ENCODE measurements around the gene AP2A2. TPM values are rescaled to one million over a fixed set of nuclear protein-coding genes. Genes with fewer than 3 reads are reported as not detected.

Gene AP2A2
- total and polyA plus RNA-seq, 11 donors: 20.4 to 71.4 (median 36.5) TPM

DNA sequence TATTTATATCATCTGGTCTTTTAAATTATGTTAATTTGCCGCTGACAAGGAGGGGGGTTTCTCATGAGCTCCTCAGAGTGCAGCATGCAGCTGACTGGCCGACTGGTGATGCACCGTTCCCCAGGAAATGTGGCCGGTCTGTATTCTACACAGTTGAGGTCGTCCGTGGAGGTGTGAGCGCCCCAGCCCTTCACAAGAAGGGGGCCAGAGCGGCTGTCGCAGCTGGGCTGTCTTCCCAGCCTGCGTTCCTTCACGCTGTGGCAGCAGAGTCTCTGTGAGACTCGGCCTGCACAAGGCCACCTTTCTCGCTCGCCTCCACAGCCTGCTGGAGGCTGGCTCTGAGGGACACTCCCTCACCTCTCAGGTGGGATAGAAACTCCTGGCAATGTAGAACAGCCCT lies 43.2 kb downstream of the AP2A2 start:
- 88 to 97% (median 90%) methylated on average over 13 to 14 of the region's 14 CpGs for WGBS, 4 donors
- DNase-seq (no peak), ATAC-seq (no peak)
- Histone ChIP-seq H3K27me3 (no peaks in the 10 kb centered on the region), H3K4me3 (no peak overlapping the region), H3K4me1 (peaks cover 0 to 22% (median 6%) of the 10 kb centered on the region in 12 donors), H3K36me3 (peaks cover 0 to 54% (median 36%) of the 10 kb centered on the region in 9 donors), H3K27ac (no peak overlapping the region), H3K9me3 (no peaks in the 10 kb centered on the region)
- intact Hi-C loops (cut with DNase I): loop anchor here in 1 of 10 donors (5.0 kb wide), 1 partner anchor 42 kb away; the partner anchor contains the start of gene AP2A2
- TF ChIP-seq, protein P1, sequence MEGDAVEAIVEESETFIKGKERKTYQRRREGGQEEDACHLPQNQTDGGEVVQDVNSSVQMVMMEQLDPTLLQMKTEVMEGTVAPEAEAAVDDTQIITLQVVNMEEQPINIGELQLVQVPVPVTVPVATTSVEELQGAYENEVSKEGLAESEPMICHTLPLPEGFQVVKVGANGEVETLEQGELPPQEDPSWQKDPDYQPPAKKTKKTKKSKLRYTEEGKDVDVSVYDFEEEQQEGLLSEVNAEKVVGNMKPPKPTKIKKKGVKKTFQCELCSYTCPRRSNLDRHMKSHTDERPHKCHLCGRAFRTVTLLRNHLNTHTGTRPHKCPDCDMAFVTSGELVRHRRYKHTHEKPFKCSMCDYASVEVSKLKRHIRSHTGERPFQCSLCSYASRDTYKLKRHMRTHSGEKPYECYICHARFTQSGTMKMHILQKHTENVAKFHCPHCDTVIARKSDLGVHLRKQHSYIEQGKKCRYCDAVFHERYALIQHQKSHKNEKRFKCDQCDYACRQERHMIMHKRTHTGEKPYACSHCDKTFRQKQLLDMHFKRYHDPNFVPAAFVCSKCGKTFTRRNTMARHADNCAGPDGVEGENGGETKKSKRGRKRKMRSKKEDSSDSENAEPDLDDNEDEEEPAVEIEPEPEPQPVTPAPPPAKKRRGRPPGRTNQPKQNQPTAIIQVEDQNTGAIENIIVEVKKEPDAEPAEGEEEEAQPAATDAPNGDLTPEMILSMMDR (IDR thresholded peaks at IDR 0.05): no peak
- no peak for TF ChIP-seq POLR2A (IDR thresholded peaks at IDR 0.05)

DNA sequence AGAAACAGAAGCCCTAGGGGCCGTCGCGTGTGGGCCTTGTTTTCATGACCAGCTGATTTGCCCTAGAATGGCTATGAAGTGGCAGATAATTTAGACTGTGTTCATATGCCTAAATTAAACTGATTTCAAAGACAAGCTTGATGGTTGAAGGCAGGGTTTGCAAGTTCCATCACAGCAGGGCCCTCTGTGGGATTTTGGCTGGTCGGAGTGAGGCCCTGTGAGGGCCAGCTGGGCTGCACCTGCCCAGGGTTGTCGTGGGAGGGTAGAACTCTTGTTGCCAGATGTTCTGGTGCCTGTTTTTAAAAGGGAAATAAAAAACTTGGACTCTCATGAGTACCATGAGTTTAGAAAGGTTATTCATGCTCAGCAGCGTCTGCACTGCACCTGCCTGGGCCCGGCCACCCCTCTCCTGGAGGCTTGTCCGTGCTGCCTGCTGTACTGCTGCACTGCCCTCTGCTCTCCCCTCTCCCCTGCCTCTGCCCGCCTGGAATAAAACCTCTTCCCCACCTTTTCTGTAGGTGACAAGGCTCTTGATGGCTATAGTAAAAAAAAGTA lies 44.1 kb downstream of the AP2A2 start:
- Histone ChIP-seq H3K4me3 (no peak overlapping the region), H3K9me3 (no peaks in the 10 kb centered on the region), H3K4me1 (peaks cover 0 to 22% (median 6%) of the 10 kb centered on the region in 12 donors), H3K27me3 (no peaks in the 10 kb centered on the region), H3K36me3 (peaks cover 0 to 58% (median 38%) of the 10 kb centered on the region in 9 donors), H3K27ac (no peak overlapping the region)
- ATAC-seq (no peak), DNase-seq (no peak)
- WGBS, 4 donors: 80 to 92% (median 90%) methylated on average over 9 of the region's 9 CpGs
- TF ChIP-seq POLR2A (IDR thresholded peaks at IDR 0.05): no peak
- TF ChIP-seq, protein P1 (IDR thresholded peaks at IDR 0.05): no peak
- intact Hi-C loops (cut with DNase I): loop anchor here in 1 of 10 donors (5.0 kb wide), 1 partner anchor 42 kb away; the partner anchor contains the start of gene AP2A2

DNA sequence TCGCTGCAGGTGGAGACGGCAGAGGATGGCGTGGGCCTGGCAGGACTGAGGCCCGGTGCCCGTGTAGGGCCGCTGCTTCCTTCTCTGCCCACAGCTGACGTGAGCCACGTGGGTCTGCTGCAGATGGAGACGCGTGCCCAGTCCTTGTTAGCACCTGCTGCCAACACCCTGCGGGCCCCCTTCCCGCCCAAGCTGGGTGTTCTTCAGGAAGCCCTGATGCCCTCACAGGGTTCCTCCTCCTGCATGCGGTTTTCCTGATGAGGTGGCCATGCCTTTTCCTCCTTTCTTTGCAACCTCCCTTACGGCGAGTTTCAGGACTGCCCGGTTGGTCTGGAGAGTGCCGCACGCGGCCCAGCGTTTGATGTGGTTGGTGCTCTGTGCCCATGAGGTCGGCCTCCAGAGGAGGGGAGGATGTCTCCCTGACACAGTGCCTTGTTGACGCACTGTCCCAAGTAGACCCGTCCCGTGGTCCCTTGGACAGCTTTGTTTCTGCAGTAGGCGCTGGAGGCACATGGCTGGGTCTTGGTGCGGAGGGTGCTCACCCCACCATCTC lies 44.7 kb downstream of the AP2A2 start:
- H3K36me3 ChIP-seq: peaks cover 0 to 62% (median 42%) of the 10 kb centered on the region in 9 donors
- intact Hi-C loops (cut with DNase I): no loop called here
- ATAC-seq: no peak

DNA sequence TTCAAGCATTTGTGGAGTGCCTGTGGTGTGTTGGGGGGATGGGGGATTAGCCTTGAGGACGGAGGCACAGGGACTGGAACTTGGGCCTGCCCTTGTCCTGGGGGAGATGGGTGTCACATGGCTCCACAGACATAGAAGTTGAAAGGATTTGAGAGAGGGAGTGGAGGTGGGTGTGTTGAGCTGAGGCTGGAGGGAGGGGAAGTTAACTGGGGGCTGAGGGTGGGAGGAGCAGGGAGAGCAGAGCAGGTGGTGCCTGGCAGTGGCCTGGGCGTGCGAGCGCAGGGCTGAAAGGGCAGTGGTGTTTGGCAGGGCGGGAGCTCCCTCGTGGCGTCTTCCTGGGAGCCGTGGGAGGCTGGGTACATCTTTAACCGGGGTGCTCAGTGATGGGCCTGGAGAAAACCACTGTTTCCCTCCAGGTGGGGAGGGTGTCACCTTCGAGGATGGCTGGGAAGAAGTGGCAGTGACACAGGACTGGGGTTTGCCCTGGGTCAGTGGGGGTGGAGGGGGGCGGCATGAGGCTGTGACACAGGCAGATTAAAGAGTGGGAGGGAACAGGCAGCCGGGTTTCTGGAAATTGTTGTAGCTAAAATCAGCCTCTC lies 45.5 kb downstream of the AP2A2 start:
- H3K27ac ChIP-seq: no peak overlapping the region
- TF ChIP-seq, protein P1 (IDR thresholded peaks at IDR 0.05): no peak
- TF ChIP-seq POLR2A (IDR thresholded peaks at IDR 0.05): no peak
- no peak for DNase-seq
- H3K4me3 ChIP-seq: no peak overlapping the region
- peaks cover 0 to 67% (median 42%) of the 10 kb centered on the region in 9 donors for H3K36me3 ChIP-seq
- no peaks in the 10 kb centered on the region for H3K9me3 ChIP-seq
- intact Hi-C loops (cut with DNase I): no loop called here
- H3K27me3 ChIP-seq: no peaks in the 10 kb centered on the region
- WGBS, 4 donors: 76 to 88% (median 86%) methylated on average over 11 to 12 of the region's 12 CpGs
- no peak for ATAC-seq
- H3K4me1 ChIP-seq: peaks cover 0 to 18% (median 6%) of the 10 kb centered on the region in 12 donors

More for the DNA sequence above, 44.7 kb downstream of the AP2A2 start:
- 81 to 94% (median 92%) methylated on average over 24 to 26 of the region's 26 CpGs for WGBS, 4 donors
- Histone ChIP-seq H3K27me3 (no peaks in the 10 kb centered on the region), H3K9me3 (no peaks in the 10 kb centered on the region), H3K4me1 (peaks cover 0 to 22% (median 6%) of the 10 kb centered on the region in 12 donors), H3K27ac (no peak overlapping the region), H3K4me3 (no peak overlapping the region)
- DNase-seq: peak in 1 of 5 donors; percentile 15
- TF ChIP-seq, protein P1 (IDR thresholded peaks at IDR 0.05): no peak
- TF ChIP-seq POLR2A (IDR thresholded peaks at IDR 0.05): no peak
